Stimulated activated CD8-positive, alpha-beta memory T cell treated with anti-CD3 and anti-CD28 coated beads, Interleukin-12 subunit alpha, Interleukin-12 subunit beta, amount 100 ng/mL, for 24 hours (primary cell): ENCODE results near the gene KAT6B.

ENCODE experiments used
- DNase-seq: peaks from one replicate; pipeline ENCODE4 v3.0.0-alpha.2; 2020; ENCODE audit errors: extremely low read depth

KAT6B gene

GRCh38 chr10:75066271-75066670 is 239.9 kb downstream of the KAT6B start:
- no peak for DNase-seq

GRCh38 chr10:75067272-75067671 is 240.9 kb downstream of the KAT6B start:
- no peak for DNase-seq

GRCh38 chr10:75068523-75068922 is 242.1 kb downstream of the KAT6B start:
- DNase-seq: no peak

- no peak for DNase-seq
Observed at GRCh38 chr10:75070476-75070875, 244.1 kb downstream of the KAT6B start.

GRCh38 chr10:75070961-75071428 is 244.6 kb downstream of the KAT6B start:
- DNase-seq: no peak

GRCh38 chr10:75071756-75072155 is 245.4 kb downstream of the KAT6B start:
- no peak for DNase-seq

- no peak for DNase-seq
Observed at GRCh38 chr10:75072727-75073126, 246.3 kb downstream of the KAT6B start.

- DNase-seq: no peak
Observed at GRCh38 chr10:75073442-75073841, 247.0 kb downstream of the KAT6B start.

- no peak for DNase-seq
Observed at GRCh38 chr10:75074711-75075445, 248.5 kb downstream of the KAT6B start.

- DNase-seq: no peak
Observed at GRCh38 chr10:75076348-75076747, 249.9 kb downstream of the KAT6B start.

GRCh38 chr10:75079436-75080083 is 253.2 kb downstream of the KAT6B start:
- DNase-seq: no peak

- no peak for DNase-seq
Observed at GRCh38 chr10:75080554-75080953, 254.2 kb downstream of the KAT6B start.

- DNase-seq: no peak
Observed at GRCh38 chr10:75081379-75081778, 255.0 kb downstream of the KAT6B start.
